ENCODE measurements around the gene SLIT3.

SLIT3 gene

DNA sequence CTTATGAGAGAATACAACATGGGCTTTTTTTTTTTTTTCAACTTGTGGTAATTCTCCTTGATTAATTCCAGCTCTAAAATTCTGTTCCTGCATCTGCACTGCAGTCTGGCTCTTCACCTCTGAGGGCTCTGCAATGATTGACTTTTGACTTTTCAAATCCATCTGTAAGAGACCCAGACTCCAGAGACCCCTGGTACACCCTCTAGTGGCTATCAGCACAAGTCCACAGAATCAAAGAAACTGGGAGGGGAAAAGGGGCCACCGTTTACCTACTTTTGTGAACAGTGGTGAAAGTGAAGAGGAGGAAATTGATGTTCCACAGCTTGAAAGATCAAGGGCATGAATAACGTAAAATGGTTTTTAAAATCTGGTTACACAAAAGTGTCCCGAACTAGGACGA lies 151.6 kb downstream of the SLIT3 start:
- no peak overlapping the region for H3K4me3 ChIP-seq (ENCODE audit: low read length, poor library complexity, severe bottlenecking)
- no peaks in the 10 kb centered on the region for H3F3A ChIP-seq (ENCODE audit: low read depth)
- H3K79me2 ChIP-seq (ENCODE audit: insufficient read depth, low read length): no peaks in the 10 kb centered on the region
- TF ChIP-seq, protein P1, sequence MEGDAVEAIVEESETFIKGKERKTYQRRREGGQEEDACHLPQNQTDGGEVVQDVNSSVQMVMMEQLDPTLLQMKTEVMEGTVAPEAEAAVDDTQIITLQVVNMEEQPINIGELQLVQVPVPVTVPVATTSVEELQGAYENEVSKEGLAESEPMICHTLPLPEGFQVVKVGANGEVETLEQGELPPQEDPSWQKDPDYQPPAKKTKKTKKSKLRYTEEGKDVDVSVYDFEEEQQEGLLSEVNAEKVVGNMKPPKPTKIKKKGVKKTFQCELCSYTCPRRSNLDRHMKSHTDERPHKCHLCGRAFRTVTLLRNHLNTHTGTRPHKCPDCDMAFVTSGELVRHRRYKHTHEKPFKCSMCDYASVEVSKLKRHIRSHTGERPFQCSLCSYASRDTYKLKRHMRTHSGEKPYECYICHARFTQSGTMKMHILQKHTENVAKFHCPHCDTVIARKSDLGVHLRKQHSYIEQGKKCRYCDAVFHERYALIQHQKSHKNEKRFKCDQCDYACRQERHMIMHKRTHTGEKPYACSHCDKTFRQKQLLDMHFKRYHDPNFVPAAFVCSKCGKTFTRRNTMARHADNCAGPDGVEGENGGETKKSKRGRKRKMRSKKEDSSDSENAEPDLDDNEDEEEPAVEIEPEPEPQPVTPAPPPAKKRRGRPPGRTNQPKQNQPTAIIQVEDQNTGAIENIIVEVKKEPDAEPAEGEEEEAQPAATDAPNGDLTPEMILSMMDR (conservative IDR thresholded peaks at IDR 0.05; ENCODE audit: low read length): peak; percentile 41
- TF ChIP-seq EZH2phosphoT487 (IDR thresholded peaks at IDR 0.05; ENCODE audit: borderline replicate concordance): no peak
- H3K4me1 ChIP-seq (ENCODE audit: insufficient read depth, low read length, poor library complexity, severe bottlenecking): no peaks in the 10 kb centered on the region
- no peaks in the 10 kb centered on the region for H3K9me3 ChIP-seq (ENCODE audit: insufficient read depth, low read depth, low read length)
- no peak overlapping the region for H3K9ac ChIP-seq (ENCODE audit: low read depth, low read length, poor library complexity, severe bottlenecking)
- H3K4me2 ChIP-seq (ENCODE audit: low read depth, low read length, poor library complexity, severe bottlenecking): no peak overlapping the region
- H4K20me1 ChIP-seq (ENCODE audit: insufficient read depth, low read length, poor library complexity, severe bottlenecking): no peaks in the 10 kb centered on the region
- no peaks in the 10 kb centered on the region for H3K9me2 ChIP-seq (replicated peaks; ENCODE audit: low read depth, low read length)
- H3K36me3 ChIP-seq (ENCODE audit: insufficient read depth, low read length): no peaks in the 10 kb centered on the region
- no peak overlapping the region for H2AFZ ChIP-seq (ENCODE audit: low read length)
- no peaks in the 10 kb centered on the region for H3K27me3 ChIP-seq (ENCODE audit: insufficient read depth, low read length, poor library complexity, severe bottlenecking)

GRCh38 chr5:169148138-169148740 lies 152.7 kb downstream of the SLIT3 start:
- H3K27me3 ChIP-seq (ENCODE audit: insufficient read depth, low read length, poor library complexity, severe bottlenecking): no peaks in the 10 kb centered on the region
- H2AFZ ChIP-seq (ENCODE audit: low read length): no peak overlapping the region
- TF ChIP-seq EZH2phosphoT487 (IDR thresholded peaks at IDR 0.05; ENCODE audit: borderline replicate concordance): no peak
- TF ChIP-seq, protein P1 (conservative IDR thresholded peaks at IDR 0.05; ENCODE audit: low read length): no peak
- no peaks in the 10 kb centered on the region for H3K79me2 ChIP-seq (ENCODE audit: insufficient read depth, low read length)
- H3K4me1 ChIP-seq (ENCODE audit: insufficient read depth, low read length, poor library complexity, severe bottlenecking): no peaks in the 10 kb centered on the region
- H3K36me3 ChIP-seq (ENCODE audit: insufficient read depth, low read length): no peaks in the 10 kb centered on the region
- no peak overlapping the region for H3K4me2 ChIP-seq (ENCODE audit: low read depth, low read length, poor library complexity, severe bottlenecking)
- no peaks in the 10 kb centered on the region for H3K9me2 ChIP-seq (replicated peaks; ENCODE audit: low read depth, low read length)
- no peaks in the 10 kb centered on the region for H3F3A ChIP-seq (ENCODE audit: low read depth)
- H4K20me1 ChIP-seq (ENCODE audit: insufficient read depth, low read length, poor library complexity, severe bottlenecking): no peaks in the 10 kb centered on the region
- no peak overlapping the region for H3K9ac ChIP-seq (ENCODE audit: low read depth, low read length, poor library complexity, severe bottlenecking)
- H3K4me3 ChIP-seq (ENCODE audit: low read length, poor library complexity, severe bottlenecking): no peak overlapping the region
- no peaks in the 10 kb centered on the region for H3K9me3 ChIP-seq (ENCODE audit: insufficient read depth, low read depth, low read length)

- Histone ChIP-seq H2AFZ (ENCODE audit: low read length) (no peak overlapping the region), H3F3A (ENCODE audit: low read depth) (no peaks in the 10 kb centered on the region), H3K4me1 (ENCODE audit: insufficient read depth, low read length, poor library complexity, severe bottlenecking) (no peaks in the 10 kb centered on the region), H3K9me2 (replicated peaks; ENCODE audit: low read depth, low read length) (no peaks in the 10 kb centered on the region), H3K9ac (ENCODE audit: low read depth, low read length, poor library complexity, severe bottlenecking) (no peak overlapping the region), H4K20me1 (ENCODE audit: insufficient read depth, low read length, poor library complexity, severe bottlenecking) (no peaks in the 10 kb centered on the region), H3K4me2 (ENCODE audit: low read depth, low read length, poor library complexity, severe bottlenecking) (no peak overlapping the region), H3K36me3 (ENCODE audit: insufficient read depth, low read length) (no peaks in the 10 kb centered on the region), H3K79me2 (ENCODE audit: insufficient read depth, low read length) (no peaks in the 10 kb centered on the region), H3K9me3 (ENCODE audit: insufficient read depth, low read depth, low read length) (no peaks in the 10 kb centered on the region), H3K27me3 (ENCODE audit: insufficient read depth, low read length, poor library complexity, severe bottlenecking) (no peaks in the 10 kb centered on the region), H3K4me3 (ENCODE audit: low read length, poor library complexity, severe bottlenecking) (no peak overlapping the region)
- no peak for TF ChIP-seq EZH2phosphoT487 (IDR thresholded peaks at IDR 0.05; ENCODE audit: borderline replicate concordance)
- TF ChIP-seq, protein P1 (conservative IDR thresholded peaks at IDR 0.05; ENCODE audit: low read length): no peak
Measured at GRCh38 chr5:169147534-169147933, 153.4 kb downstream of the SLIT3 start.

All from Loucy (cell line).